Cortex of kidney (tissue), 1 donor: ENCODE data around the gene ADARB2.
"Not testable (repeated sequence)": the region's sequence is repeated elsewhere in the genome, so short reads cannot be mapped to it uniquely, and the experiment has no call there.

Experiments used
- DNase-seq: peaks from one replicate; lab custom pipeline; 2025; lab: John Stamatoyannopoulos, UW

ADARB2 gene

DNA sequence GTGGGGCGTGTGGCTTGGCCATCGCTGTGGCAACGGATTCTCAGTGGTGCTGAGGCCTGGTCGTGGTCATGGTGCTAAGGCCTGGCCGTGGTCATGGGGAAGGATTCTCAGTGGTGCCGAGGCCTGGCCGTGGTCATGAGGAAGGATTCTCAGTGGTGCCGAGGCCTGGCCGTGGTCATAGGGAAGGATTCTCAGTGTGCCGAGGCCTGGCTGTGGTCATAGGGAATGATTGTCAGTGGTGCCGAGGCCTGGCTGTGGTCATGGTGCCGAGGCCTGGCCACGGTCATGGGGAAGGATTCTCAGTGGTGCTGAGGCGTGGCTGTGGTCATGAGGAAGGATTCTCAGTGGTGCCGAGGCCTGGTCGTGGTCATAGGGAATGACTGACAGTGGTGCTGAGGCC, 327.9 kb downstream of the ADARB2 start:
- no peak for DNase-seq

DNA sequence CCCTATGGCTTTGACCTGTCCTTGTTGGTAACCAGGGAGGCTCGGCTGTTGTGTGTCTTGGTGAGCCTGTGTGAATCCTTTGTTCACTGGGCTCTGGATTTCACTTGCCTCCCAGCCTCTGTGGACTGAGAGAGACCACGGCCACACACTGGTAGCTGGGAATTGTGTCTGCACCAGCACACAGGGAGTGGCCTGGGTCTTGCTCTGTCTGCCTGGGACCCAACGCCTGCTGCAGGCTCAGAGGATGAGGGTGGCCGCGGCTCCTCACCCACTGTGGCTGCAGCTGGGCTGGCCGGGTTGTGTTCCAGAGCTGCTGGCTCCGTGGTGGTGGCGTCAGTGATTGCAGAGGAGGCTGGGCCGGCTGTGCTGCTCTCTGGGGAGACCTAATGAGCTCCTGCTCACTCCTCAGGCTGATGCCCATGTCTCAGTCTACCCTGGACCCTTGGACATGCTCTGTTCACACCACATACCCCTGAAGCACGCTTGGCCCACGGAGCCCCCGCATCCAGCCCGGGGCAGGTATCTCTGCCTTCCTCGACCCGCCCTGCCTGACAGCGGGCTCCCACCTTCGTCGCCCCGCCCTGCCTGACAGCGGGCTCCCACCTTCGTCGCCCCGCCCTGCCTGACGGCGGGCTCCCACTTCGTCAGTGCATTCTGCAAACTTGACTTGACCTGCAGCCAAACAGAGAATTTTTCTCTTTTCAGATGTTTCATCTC, 328.5 kb downstream of the ADARB2 start:
- DNase-seq, result no peak

DNA sequence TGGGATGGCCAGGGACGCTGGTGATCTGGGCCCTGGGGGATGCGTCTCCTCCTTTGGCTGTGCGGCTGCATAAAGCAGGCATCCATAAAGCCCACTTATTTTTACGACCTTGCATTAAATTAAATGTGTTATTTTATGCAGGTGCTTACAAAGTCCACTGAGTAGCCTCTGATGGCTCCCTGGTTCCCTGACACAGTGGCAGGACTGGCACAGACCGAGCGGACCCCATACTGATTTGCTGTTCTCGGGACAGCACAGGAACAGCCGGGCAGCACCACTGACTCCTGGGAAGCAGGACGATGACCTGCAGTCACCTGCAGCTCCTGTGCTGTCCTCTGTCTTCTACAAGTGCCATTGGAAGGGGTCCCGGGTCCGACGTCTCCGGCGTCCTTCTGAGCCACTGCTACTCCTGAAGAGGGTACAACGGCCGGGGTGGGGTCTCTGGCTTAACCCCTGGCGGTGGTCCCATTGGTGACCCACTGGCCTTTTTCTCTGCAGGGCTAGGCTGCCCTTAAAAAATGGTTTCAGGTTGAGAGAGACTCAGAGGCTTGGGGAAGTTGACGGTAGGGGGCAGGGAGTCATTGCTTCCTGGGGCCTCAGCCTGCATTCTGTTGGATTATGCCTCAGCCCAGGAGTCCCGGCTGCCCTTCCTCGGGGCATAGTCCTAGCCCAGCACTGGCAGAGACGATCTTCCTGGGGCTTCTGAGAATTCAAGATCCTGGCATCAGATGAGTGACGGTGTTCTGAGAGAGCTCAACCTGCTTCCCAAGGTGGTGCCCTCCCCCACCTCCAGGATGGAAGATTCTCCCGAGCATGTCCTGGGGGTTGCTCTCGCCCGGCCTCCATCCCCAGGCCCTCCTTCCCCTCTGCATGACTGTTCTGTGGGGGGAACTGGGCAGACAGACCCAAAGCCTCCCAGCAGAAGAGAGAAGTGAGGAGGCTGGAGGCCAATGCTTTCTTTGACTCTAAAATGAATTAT, 330.1 kb downstream of the ADARB2 start:
- DNase-seq, result no peak

DNA sequence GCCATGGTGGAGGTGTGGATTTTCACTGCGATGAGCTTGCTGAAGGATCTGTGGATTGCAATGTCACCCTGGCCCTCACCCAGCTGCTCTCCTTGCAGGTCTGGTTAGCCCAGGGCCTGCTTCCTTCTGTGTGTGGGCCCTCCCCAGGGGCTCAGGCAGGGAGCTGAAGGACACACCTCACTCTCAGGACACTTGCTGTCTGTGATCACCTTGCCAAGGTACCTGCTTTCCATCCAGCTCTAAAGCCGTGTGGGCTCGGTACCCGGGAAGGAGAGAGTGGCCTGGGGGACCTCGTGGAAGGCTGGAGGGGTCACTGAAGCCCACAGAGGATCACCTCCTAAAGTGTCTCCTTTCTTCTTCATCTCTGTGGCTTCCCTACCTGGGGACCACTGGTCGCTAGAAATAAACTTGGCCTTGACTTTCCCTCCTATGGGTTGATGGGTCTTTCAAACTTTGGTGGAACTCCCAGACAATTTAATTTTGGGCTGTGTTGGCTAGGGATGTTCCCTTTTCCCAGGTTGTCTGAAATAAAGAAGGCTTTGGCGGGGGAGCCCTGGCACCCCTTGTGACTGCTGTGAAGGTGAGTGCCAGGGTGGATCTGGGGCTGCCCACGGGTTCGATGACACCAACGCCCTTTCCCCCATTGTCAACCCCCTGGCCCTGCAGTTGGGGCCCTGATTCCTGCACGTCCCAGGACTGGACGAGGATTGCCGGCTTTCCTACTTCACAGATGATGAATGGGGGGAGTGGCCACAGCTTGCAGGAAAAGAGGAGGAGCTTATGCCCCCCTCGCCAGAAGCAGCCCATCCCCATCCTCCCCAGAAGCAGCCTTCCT, 331.0 kb downstream of the ADARB2 start:
- DNase-seq, result no peak

DNA sequence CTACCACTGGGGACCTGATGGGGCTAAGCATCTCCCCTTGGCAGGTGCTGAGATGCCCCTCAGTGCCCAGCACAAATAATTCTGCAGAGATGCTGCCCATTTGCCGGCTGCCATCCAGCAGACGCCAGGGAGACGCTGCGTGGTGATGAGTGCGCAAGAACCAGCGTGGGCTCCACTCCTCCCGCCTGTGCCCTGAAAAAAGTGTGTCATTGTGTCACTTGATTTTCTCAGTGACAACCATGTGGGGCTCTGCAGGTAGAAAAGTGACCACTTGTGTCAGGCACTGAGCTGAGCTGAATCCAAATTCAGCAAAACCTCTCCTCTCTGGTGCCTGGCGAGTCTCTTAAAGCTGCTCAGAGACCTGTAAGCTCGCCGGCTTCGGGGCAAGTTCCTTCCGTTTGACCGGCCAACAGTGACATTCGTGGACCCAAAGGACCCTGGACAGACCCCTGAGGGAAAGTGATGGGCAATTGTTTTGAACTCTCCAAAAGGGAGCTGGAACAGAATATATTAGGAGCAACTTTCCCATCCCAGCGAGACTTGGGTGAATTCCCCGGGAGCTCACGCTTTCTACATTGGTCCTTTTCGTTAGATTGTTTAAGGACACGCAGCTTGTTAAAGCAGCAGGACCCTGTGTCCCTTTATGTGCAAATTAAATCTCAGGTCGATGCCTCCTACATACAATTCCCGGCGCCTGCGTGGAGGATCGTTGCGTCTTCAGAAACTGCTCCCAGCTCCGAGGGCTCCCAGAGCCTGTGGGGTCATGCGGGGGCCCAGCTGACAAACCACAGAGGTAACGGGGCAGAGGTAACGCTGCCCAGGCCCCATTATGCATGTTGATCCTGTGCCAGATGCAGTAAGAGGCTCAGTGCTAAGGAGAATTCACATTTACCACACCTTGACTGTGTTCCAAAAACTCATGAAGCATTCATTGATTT, 332.7 kb downstream of the ADARB2 start:
- DNase-seq, result no peak

DNA sequence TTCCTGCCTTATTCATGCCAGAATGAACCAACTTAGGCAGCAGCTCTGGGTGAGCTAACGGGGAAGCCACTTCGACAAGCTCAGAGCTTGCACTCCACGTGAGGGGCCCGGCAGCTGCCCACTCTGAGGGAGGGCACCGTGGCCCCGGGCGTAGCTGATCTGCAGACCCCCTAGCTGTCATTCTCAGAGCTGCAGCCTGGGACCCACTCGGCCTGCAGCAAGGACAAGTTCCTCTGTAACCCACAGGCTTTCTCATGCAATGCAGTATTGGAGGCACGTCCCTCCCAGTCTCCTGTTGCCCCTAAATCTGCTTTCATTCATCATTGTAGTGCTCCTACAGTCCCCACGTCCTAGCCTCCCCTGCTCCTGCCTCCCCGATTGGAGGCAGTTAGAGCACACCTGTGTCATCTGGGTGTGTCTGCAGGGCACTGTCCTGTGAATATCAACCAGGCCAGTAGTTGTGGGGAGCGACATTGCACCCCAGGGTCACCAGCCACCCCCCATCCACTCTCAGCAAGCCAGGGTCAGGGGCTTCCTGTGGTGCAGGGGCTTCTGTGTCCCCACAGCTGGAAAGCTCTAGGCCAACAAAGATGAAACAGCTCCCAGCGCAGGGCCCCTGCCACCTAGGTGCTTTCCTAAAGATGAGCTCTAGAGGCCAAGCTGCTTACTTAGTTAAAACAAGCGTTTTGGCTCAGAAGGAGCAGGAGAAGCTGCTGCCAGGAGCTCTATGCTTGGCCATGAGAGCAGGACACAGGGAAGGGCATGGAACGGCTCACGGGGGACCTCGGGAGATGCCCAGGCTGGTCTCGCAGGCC, 333.6 kb downstream of the ADARB2 start:
- no peak for DNase-seq

DNA sequence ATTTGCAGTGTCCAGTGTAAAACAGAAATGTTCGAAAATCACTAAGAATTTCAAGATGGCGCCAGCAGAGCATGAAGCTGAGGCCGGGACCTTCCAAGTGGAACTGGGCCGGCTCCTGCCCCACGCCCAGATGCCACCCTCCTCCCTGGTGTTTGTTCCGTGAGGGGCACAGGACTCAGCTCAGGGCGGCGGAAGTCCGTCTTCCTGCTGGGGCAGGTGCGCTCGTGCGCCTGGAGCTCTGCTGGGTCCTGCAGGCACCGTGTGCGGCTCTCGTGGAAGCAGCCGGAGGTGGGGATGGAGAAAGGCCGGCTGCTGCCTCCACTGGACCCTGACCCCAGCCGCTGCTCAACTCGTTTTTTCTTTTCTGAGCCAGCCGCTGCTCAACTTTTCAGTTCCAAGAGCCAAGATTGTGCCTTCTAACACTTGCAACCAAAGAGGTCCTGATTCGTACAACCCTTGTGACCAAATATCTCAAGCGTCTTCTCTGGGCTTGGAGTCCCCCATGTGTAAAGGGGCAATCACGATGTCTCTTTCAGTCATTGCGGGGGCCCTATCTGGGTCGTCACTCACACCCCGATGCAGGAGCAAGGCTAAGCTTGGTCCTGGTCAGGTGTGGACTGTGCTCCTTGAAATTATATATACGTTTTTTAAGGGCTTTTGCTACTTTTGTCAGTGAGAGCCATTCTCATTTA, 334.4 kb downstream of the ADARB2 start:
- DNase-seq, result no peak

DNA sequence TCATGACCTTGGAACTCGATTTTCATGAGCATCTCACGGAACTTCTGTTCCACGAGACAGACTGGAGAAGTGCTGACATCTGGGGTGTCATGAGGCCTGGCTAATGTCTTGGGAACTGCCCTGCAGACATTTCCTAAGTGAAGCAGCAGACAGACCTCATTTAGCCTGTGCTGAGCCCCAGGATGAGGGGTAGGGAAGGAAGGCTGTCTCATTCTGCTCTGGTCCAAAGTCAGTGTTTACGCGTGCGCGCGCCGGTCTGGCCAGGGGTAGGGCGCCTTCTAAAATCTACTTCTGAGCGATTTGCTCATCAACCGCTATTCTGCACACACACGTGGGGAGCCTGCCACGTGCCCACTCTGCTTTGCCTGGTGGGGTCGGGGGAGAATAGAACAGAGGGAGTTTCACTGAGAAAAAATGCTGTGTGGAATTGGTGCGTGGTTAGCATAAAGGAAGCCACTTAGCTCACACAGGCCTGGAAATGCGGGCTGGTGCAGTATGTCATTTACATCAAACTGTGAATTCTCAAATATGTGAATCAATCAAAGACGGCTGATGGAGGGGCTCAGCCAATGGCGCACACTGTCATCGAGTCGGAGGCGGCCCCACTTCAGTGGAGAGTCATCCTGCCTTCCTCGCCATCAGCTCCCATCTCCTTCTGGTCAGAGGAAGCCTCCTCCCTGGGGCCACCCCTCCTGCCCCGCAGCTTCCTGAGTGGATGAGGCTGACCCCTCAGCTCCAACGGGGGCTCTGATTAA, 335.1 kb downstream of the ADARB2 start:
- DNase-seq, result no peak

DNA sequence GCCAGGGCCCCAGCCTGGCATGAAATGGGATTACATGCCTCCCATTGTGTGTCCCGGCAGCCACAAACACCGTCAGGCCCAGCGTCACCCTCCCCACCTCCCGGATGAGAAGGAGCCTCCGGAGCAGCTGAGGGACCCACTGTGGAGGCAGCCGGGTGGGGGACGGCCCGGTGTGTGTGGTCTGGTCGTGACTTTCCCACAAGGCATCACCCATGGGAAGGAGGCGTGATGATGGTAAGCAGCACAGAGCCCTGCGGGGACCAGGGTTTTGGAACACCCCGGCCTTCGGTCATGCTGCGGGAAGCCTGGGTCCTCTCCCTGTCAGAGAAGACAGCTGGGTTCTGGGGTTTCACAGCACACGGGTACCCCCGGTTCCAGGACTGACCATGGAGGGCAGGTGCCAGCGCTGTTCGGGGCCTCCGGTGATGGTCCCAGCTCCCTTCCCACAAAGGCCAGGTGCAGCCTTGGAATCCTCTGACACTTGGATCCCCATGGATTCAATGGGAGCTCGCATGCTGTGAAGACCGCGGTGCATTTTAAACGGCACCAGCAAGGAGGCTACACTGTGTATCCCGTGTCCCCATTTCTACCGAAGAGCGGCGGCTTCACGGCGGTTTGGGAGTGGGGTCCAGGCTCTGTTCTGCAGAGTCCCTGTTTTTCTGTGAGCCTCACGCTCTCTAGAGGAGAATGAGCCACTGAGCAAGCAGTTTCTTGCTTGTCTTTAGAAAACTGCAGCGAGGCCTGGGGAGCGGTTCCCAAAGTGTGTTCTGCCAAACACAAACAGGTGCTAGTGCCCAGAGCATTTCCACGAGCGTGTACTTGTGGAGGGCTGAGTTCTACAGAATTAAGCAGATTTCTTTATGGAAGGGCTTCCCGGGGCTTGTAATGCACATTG, 336.0 kb downstream of the ADARB2 start:
- DNase-seq, result no peak

DNA sequence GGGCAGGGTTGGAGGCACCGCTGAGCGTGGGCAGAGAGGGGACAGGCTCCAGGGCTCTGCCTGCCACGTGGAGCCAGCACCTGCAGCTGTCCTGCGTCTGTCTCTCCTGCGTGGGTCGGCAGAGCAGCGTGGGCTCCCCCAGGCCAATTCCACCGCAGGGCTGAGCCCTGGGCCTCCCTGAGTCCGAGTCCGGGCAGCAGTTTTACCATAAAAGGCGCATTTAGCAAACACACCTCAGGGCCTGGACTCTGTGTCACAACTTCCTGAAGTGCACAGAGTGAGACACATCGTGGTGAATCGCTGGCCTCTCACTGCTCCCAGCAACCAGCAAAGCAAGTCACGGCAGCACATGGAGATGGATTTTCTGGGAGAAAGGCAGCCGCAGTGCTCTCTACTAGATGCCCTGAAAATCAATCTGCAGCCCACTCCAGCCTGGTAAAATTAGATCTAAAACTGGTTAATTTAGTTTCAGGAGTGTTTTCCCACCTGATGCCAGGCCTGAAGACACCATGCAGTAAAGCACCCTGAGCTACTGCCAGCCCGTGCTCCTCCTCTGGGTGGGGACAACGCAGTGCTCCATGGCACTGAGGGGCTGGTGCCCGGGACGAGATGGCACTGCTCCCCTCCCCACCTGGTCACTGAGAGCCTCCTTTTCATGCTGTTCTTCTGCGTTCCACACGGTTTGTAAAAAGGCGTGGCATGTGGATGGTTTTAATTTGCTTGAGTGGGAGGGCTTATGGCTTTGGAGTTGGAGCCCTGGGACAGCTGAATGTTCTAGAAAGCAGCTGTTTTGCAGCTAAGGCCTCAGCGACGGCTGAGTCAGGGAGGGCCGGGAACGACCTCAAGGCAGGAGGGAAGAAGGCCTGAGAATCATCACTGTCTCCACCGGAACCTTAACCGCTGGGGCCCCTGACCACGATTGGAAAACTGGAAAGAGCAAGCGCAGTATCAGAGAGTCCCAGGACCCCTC, 336.9 kb downstream of the ADARB2 start:
- no peak for DNase-seq

DNA sequence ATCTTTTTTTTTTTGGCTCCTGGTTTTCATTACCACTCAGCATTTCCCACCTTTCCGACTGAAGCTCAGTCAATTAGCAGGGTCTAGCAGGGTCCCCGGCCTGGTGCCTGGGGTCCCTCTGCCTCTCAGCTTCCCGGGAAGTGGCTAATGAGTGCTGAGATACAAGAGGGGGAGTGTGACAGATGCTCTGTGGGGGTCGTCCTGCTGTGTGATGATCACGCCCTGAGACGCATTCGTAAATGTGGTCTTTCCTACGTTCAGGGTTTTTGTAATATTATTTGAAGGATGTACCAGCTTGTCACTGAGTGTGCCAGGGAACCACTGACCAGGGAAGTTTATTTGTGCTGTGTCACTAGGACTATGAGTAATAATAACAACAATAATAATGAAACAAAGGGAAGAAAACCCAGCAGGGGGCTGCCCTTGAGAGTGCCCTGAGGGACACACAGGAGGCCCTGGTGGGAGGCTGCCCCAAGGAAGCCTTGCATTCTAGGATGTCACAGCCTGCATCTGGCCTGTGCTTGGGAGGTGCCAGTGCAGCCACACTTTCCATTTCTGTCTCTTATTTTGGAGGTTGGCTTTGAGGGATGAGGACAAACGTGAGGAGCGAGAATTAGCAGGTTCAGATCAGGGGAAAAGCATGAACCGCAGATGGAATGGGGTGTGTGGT, 337.8 kb downstream of the ADARB2 start:
- DNase-seq, result no peak

DNA sequence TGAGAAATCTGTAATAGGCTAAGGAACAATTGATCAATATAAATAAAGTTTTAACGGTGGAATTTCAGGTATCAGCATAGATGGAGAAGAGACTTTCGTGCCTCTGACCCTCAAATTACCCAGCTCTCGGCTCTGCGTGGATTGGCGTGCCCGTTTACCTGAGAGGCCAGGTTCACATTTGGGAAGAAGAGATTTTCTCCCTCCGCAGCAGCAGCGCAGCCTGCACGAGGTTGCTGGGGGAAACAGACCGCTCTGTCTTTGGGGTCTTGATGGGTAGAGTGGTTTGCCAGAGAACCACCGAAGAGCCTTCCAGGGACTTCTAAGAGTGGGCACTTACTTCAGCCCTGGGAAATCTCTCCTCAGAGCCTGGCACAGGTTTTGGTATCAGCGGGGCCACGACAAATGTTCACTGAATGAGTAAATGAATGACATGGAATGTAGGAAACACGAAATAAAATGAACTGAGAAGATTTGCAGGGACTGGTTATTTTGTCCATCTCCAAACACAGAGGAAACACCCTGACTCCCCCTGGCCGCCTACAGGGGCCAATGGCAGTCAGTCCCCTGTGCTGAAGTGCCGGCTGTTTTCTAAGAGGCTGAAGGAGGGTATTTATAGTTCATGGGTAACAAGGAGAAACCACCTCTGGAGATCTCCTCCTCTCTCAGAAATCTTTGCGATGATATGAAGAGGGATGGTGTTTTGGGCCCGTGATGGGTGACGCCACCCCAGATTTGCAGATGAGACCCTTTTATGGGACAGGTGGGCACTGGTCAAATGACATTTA, 338.5 kb downstream of the ADARB2 start:
- no peak for DNase-seq

DNA sequence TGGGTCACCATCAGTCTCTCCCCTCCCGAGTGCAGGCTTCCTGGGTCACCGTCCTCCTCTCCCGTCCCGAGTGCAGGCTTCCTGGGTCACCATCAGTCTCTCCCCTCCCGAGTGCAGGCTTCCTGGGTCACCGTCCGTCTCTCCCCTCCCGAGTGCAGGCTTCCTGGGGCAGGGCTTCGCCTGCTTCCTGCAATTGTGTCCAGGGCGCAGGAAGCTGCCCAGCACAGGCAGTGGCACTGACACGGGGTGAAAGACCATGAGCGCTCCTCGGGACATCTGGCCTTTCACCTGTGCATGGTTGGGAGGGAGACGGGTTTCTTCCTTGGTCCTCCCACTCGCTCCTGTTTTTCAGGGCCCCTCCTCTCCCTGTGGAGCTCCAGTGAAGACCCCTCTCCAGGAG, 339.2 kb downstream of the ADARB2 start:
- DNase-seq, result not testable (repeated sequence)

DNA sequence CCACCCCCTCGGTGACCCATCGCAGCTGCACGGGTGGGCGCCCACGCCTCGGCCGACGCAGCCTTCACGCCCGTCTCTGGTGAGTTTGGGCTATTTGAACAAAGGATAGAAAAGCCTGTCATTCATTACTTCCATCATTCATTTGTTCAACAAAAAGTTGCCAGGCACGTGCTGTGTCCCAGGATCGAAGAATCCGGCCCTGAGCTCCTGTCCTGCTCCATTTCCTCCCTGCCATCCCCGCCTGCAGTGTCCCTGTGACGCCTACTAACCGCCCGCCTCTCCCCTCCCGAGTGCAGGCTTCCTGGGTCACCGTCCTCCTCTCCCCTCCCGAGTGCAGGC, 341.1 kb downstream of the ADARB2 start:
- no peak for DNase-seq
